Thoracic aorta (tissue), 2 donors: ENCODE data around the gene CUL9. TPM values are rescaled to one million over a fixed set of nuclear protein-coding genes. Genes with fewer than 3 reads are reported as not detected.

Source experiments
- ATAC-seq: fragments of 150-250 bp; one replicate; pipeline ENCODE4 v1.8.0; 2017; ENCODE audit warnings: low read depth; ENCODE audit not compliant: insufficient number of reproducible peaks, low FRiP score
- DNase-seq: peaks from one replicate; pipeline ENCODE4 v3.0.0-alpha.2; 2020; ENCODE audit warnings: low spot score
- H3K27ac ChIP-seq, 2 donors: fragments of 200-600 bp; sonication (generic); 1 replicate in 1 of 2; 2 replicates in 1 of 2; pipeline ENCODE4 v1.5.1; 2016; ENCODE audit warnings: mild to moderate bottlenecking in 2 of 2, moderate library complexity in 2 of 2
- H3K27me3 ChIP-seq: fragments of 200-600 bp; sonication (generic); replicated peaks from 2 replicates; pipeline ENCODE4 v1.6.0; 2016; ENCODE audit warnings: mild to moderate bottlenecking; ENCODE audit not compliant: insufficient read depth
- H3K36me3 ChIP-seq: fragments of 200-600 bp; sonication (generic); one replicate; pipeline ENCODE4 v1.5.1; 2016
- H3K4me1 ChIP-seq, 2 donors: fragments of 200-600 bp; sonication (generic); 1 replicate in 1 of 2; 2 replicates in 1 of 2; pipeline versions ENCODE4 v1.5.1 to v1.6.0; 2016; ENCODE audit warnings: low read depth in 2 of 2, mild to moderate bottlenecking in 1 of 2; ENCODE audit not compliant: control insufficient read depth in 1 of 2
- H3K4me3 ChIP-seq: fragments of 200-600 bp; sonication (generic); 2 replicates; pipeline ENCODE4 v1.5.1; 2016; ENCODE audit warnings: mild to moderate bottlenecking
- H3K9me3 ChIP-seq: fragments of 200-600 bp; sonication (generic); 2 replicates; pipeline ENCODE4 v1.5.1; 2016
- CTCF ChIP-seq: fragments of 200-600 bp; sonication (generic); IDR thresholded peaks from one replicate; pipeline ENCODE4 v1.5.1; 2019; ENCODE audit warnings: antibody characterized with exemption
- total RNA-seq, 2 donors: library from RNA; depleted of rRNA; stranded (reverse); fragments of >200 nt; gene quantifications; one replicate each; pipeline versions ENCODE4 v1.1.0 to v1.2.3, GENCODE V29; 2016

The CUL9 gene
- total RNA-seq, 2 donors from 2014 or later, result 30.3 to 41.2 TPM

- TF ChIP-seq CTCF, result no peak
- H3K9me3 ChIP-seq, result no peaks in the 10 kb centered on the region
- H3K4me3 ChIP-seq, result no peak overlapping the region
- H3K27me3 ChIP-seq, result no peaks in the 10 kb centered on the region
- H3K4me1 ChIP-seq, result no peaks in the 10 kb centered on the region
- ATAC-seq (no peak), DNase-seq (no peak)
- H3K36me3 ChIP-seq, result peaks cover 5% of the 10 kb centered on the region
- no peak overlapping the region for H3K27ac ChIP-seq
These were observed 33.1 kb downstream of the CUL9 start for GRCh38 chr6:43215066-43215465.

- Histone ChIP-seq H3K4me1 (peaks cover 0 to under 1% of the 10 kb centered on the region in 2 donors), H3K27me3 (no peaks in the 10 kb centered on the region), H3K36me3 (peaks cover 5% of the 10 kb centered on the region), H3K27ac (no peak overlapping the region), H3K4me3 (no peak overlapping the region), H3K9me3 (no peaks in the 10 kb centered on the region)
- no peak for TF ChIP-seq CTCF
- no peak for DNase-seq
- ATAC-seq, result no peak
These were observed 34.2 kb downstream of the CUL9 start for GRCh38 chr6:43216200-43216599.

- Histone ChIP-seq H3K4me3 (no peak overlapping the region), H3K4me1 (peaks cover 0 to 11% of the 10 kb centered on the region in 2 donors), H3K27ac (no peak overlapping the region), H3K9me3 (no peaks in the 10 kb centered on the region), H3K27me3 (no peaks in the 10 kb centered on the region), H3K36me3 (peaks cover 5% of the 10 kb centered on the region)
- ATAC-seq (no peak), DNase-seq (no peak)
- no peak for TF ChIP-seq CTCF
These were observed 35.4 kb downstream of the CUL9 start for GRCh38 chr6:43217351-43217750.

- no peak overlapping the region for H3K4me3 ChIP-seq
- H3K36me3 ChIP-seq, result peaks cover 5% of the 10 kb centered on the region
- TF ChIP-seq CTCF, result no peak
- H3K27ac ChIP-seq, result no peak overlapping the region
- no peaks in the 10 kb centered on the region for H3K27me3 ChIP-seq
- ATAC-seq, result no peak
- DNase-seq, result no peak
- H3K4me1 ChIP-seq, result peaks cover 0 to 11% of the 10 kb centered on the region in 2 donors
- H3K9me3 ChIP-seq, result no peaks in the 10 kb centered on the region
These were observed 37.1 kb downstream of the CUL9 start for GRCh38 chr6:43219119-43219518.

- H3K9me3 ChIP-seq, result no peaks in the 10 kb centered on the region
- H3K4me1 ChIP-seq, result peaks cover 0 to 11% of the 10 kb centered on the region in 2 donors
- DNase-seq, result no peak
- TF ChIP-seq CTCF, result no peak
- H3K36me3 ChIP-seq, result peaks cover 5% of the 10 kb centered on the region
- H3K4me3 ChIP-seq, result no peak overlapping the region
- no peaks in the 10 kb centered on the region for H3K27me3 ChIP-seq
- no peak overlapping the region for H3K27ac ChIP-seq
- ATAC-seq, result no peak
These were observed 37.8 kb downstream of the CUL9 start for GRCh38 chr6:43219814-43220213.
